Lower leg skin (tissue), 3 donors: ENCODE results near the gene COX4I2.

Source experiments
- CTCF ChIP-seq, 3 donors: fragments of 450-650 bp; IDR thresholded peaks; one replicate each; pipeline ENCODE4 v1.5.1; 2016; ENCODE audit warnings: antibody characterized with exemption in 3 of 3, mild to moderate bottlenecking in 3 of 3, moderate library complexity in 2 of 3
- POLR2A ChIP-seq, 2 donors: fragments of 450-650 bp; IDR thresholded peaks; one replicate each; pipeline ENCODE4 v1.6.1; 2016 to 2017; ENCODE audit warnings: antibody characterized with exemption in 2 of 2, mild to moderate bottlenecking in 1 of 2, moderate library complexity in 1 of 2

GRCh38 chr20:31652917-31653396 lies 15.2 kb downstream of the COX4I2 start:
- TF ChIP-seq POLR2A (IDR thresholded peaks at IDR 0.05) (no peak), CTCF (IDR thresholded peaks at IDR 0.05) (no peak)
